Calu3 (cell line): ENCODE measurements around the gene RARG. TPM values are rescaled to one million over a fixed set of nuclear protein-coding genes. Genes with fewer than 3 reads are reported as not detected.

Experiments used
- BruUV-seq: library from RNA; stranded (reverse); fragments of 400-500 nt; replicated peaks from 2 replicates; lab custom pipeline; 2021; lab: Mats Ljungman, UMichigan
- CTCF ChIA-PET: fragments of 300-600 bp; sonication (Branson Sonifier 250); formaldehyde crosslinking; loops from one replicate; lab custom pipeline; 2022; ENCODE audit warnings: antibody characterized with exemption; lab: Charles Lee
- DNase-seq: peaks from one replicate; pipeline ENCODE4 v3.0.0; 2022
- H3K27ac Mint-ChIP-seq: one replicate; pipeline ENCODE4 v1.8.0; 2022; ENCODE audit warnings: mixed read lengths; ENCODE audit not compliant: unreplicated experiment
- H3K27me3 Mint-ChIP-seq: one replicate; pipeline ENCODE4 v1.8.0; 2022; ENCODE audit warnings: mixed read lengths; ENCODE audit not compliant: unreplicated experiment
- H3K36me3 Mint-ChIP-seq: one replicate; pipeline ENCODE4 v1.8.0; 2022; ENCODE audit warnings: mild to moderate bottlenecking, moderate library complexity, mixed read lengths; ENCODE audit not compliant: insufficient read depth, unreplicated experiment
- H3K4me1 Mint-ChIP-seq: one replicate; pipeline ENCODE4 v1.8.0; 2022; ENCODE audit warnings: mild to moderate bottlenecking, low read depth, mixed read lengths; ENCODE audit not compliant: unreplicated experiment
- H3K4me3 Mint-ChIP-seq: one replicate; pipeline ENCODE4 v1.8.0; 2022; ENCODE audit warnings: mild to moderate bottlenecking, low read depth, moderate library complexity, mixed read lengths; ENCODE audit not compliant: unreplicated experiment
- H3K9me3 Mint-ChIP-seq: one replicate; pipeline ENCODE4 v1.8.0; 2022; ENCODE audit warnings: low read depth, mixed read lengths; ENCODE audit not compliant: unreplicated experiment
- intact Hi-C: fragments of 100-400 bp; cut with micrococcal nuclease; formaldehyde crosslinking; loops from one replicate; pipeline ENCODE4 v1.10.0; 2022; ENCODE audit not compliant: unreplicated experiment
- total RNA-seq: library from RNA; stranded (reverse); gene quantifications from 2 replicates; pipeline ENCODE4 v1.2.3, GENCODE V29; 2022
- TF ChIP-seq, protein P1 (sequence below): fragments of 200-600 bp; IDR thresholded peaks from one replicate; pipeline ENCODE4 v1.8.0; 2022; ENCODE audit warnings: antibody characterized with exemption; ENCODE audit not compliant: unreplicated experiment

RARG gene
- total RNA-seq, 1 experiment from 2014 or later, result 36.7 TPM

DNA sequence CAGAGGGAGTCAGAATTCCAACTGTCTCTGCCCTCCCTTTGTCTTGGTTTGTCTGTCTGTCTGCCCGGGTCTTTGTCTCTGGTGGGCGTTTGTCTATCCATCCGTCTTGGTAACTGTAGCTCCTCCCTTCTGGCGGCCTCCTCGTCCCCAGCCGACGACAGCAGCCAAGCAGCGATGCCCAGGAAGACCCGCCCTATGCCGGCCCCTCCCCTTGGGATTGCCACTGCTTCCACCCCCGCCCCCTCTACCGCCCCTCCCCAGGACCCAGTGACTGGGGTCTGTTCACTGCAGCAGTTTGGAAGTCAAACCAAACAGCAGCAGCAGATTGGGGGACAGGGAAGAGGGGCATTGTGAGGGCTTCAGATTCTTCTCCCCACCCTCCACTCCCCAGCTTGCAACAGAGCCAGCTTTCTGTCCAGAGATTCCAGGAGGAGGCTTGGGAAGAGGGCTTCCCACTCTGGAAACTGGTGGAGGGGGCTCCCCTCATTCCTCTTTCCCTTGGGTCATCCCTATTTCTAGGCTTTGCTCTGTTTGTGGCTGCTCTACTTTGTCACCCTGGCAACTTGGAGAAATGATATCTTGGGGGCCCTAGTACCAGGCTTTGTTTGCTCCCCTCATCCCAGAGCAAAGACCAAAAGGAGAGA, 2.4 kb upstream of the RARG start:
- TF ChIP-seq, protein P1, sequence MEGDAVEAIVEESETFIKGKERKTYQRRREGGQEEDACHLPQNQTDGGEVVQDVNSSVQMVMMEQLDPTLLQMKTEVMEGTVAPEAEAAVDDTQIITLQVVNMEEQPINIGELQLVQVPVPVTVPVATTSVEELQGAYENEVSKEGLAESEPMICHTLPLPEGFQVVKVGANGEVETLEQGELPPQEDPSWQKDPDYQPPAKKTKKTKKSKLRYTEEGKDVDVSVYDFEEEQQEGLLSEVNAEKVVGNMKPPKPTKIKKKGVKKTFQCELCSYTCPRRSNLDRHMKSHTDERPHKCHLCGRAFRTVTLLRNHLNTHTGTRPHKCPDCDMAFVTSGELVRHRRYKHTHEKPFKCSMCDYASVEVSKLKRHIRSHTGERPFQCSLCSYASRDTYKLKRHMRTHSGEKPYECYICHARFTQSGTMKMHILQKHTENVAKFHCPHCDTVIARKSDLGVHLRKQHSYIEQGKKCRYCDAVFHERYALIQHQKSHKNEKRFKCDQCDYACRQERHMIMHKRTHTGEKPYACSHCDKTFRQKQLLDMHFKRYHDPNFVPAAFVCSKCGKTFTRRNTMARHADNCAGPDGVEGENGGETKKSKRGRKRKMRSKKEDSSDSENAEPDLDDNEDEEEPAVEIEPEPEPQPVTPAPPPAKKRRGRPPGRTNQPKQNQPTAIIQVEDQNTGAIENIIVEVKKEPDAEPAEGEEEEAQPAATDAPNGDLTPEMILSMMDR, result no peak
- Mint-ChIP-seq H3K27me3 (no peaks in the 10 kb centered on the region), H3K36me3 (peaks cover 37% of the 10 kb centered on the region), H3K27ac (no peak overlapping the region), H3K9me3 (no peaks in the 10 kb centered on the region), H3K4me1 (peaks cover 22% of the 10 kb centered on the region), H3K4me3 (no peak overlapping the region)
- intact Hi-C loops, result no loop called here
- BruUV-seq, result no TSS peak
- DNase-seq, result no peak
- CTCF ChIA-PET, result interaction anchor here (1.2 kb wide), 1 partner anchor 33 kb away, joined by 3 read pairs; the partner anchor contains the start of gene ESPL1

DNA sequence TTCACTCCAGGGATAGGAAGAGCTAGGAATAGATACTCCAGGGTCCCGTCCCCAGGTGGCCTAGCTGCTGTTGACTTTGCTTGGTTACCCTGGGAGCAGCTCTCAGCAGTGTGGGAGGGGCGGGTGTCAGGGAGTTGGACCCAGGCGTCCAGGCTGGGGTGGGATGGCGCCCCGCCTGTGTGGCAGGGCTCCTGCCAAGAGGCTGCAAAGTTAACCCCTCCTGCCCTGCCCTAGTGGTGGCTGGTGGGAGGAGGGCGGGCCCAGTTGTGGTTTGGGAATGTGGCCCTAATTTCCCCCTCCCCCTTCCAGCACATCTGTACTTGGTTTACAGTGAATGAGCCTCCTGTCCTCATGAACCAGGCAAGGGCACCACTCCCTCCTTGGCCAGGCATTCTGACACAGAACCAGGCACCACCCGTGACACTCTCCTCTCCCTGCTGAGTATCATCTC, 1.7 kb upstream of the RARG start:
- intact Hi-C loops, result no loop called here
- DNase-seq, result no peak
- BruUV-seq, result no TSS peak
- H3K27me3 Mint-ChIP-seq, result no peaks in the 10 kb centered on the region
- TF ChIP-seq, protein P1, result no peak
- CTCF ChIA-PET, result interaction anchor here (1.1 to 1.2 kb wide), 2 partner anchors 27 to 34 kb away, joined by 3 read pairs; partner anchors contain the start of genes ESPL1 and ITGB7
- H3K27ac Mint-ChIP-seq, result no peak overlapping the region
- H3K4me1 Mint-ChIP-seq, result peaks cover 29% of the 10 kb centered on the region
- no peaks in the 10 kb centered on the region for H3K9me3 Mint-ChIP-seq
- H3K36me3 Mint-ChIP-seq, result peaks cover 41% of the 10 kb centered on the region
- no peak overlapping the region for H3K4me3 Mint-ChIP-seq

DNA sequence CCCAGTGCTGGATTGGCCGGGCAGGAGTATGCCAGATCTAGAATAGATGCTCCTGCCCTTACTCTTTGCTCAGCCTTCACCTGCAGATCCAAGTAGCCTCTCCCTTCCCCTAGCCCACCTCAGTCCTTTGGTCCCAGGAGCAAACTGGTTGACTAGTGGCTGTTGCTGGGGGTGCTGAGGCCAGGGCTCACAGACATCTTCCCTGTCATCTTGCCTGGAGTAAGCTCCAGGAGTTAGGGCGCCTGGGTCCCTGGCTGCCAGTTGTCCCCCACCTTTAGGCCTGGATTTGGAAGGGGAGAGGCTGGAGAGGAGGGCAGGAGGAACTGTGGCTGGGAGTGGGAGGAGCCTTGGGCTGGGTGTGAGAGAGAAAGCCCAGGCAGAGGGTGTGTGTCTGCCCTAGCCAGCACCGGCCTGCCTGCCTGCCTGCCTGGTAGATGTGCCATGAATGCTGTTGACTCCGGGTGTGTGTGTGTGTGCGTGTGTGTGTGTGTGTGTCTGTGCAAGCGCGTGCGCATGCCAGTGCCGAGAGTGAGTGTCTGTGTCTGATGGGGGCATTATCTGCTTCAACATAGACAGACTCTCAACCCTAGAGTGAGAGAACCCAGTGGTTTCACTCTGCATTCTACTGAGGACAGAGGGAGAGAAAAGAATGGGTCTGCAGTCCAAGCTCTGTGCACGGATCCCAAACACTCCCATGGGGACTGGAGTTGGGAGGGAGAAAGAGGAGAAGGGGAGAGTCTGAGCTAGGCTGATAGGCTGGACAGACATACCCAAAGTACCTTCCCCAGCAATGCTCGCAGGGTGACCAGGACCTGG, 845 bp upstream of the RARG start:
- no TSS peak for BruUV-seq
- H3K4me1 Mint-ChIP-seq, result peaks cover 38% of the 10 kb centered on the region
- H3K9me3 Mint-ChIP-seq, result no peaks in the 10 kb centered on the region
- intact Hi-C loops, result no loop called here
- no peak overlapping the region for H3K27ac Mint-ChIP-seq
- DNase-seq, result peak; percentile 54
- peaks cover 46% of the 10 kb centered on the region for H3K36me3 Mint-ChIP-seq
- peak overlapping the region; percentile 74 for H3K4me3 Mint-ChIP-seq
- TF ChIP-seq, protein P1, result no peak
- H3K27me3 Mint-ChIP-seq, result no peaks in the 10 kb centered on the region
- CTCF ChIA-PET, result interaction anchor here (1.0 to 1.1 kb wide), 2 partner anchors 19 to 26 kb away, joined by 3 read pairs; partner anchors contain the start of gene ITGB7

GRCh38 chr12:53231671-53231920, 413 bp downstream of the RARG start:
- H3K9me3 Mint-ChIP-seq, result no peaks in the 10 kb centered on the region
- peak overlapping the region; percentile 74 for H3K4me3 Mint-ChIP-seq
- peaks cover 47% of the 10 kb centered on the region for H3K4me1 Mint-ChIP-seq
- peaks cover 46% of the 10 kb centered on the region for H3K36me3 Mint-ChIP-seq
- intact Hi-C loops, result no loop called here
- TF ChIP-seq, protein P1, result no peak
- no peaks in the 10 kb centered on the region for H3K27me3 Mint-ChIP-seq
- no peak overlapping the region for H3K27ac Mint-ChIP-seq
- no peak for DNase-seq
- BruUV-seq, result TSS peak; percentile 62
- CTCF ChIA-PET, result no interaction called here
